Astrocyte (in vitro differentiated cells and primary cell): Measurements from ENCODE around the gene SPN.

ENCODE experiments used
- CTCF ChIP-seq: IDR thresholded peaks from 2 replicates; pipeline ENCODE4 v1.5.1; 2011; ENCODE audit warnings: low read depth, mild to moderate bottlenecking, inconsistent platforms, low read length, moderate library complexity; ENCODE audit not compliant: insufficient read depth
- EZH2 ChIP-seq: IDR thresholded peaks from 2 replicates; pipeline ENCODE4 v1.6.1; 2012; ENCODE audit warnings: mild to moderate bottlenecking, low read length, inconsistent platforms; ENCODE audit not compliant: insufficient read depth

- TF ChIP-seq CTCF = no peak
- no peak for TF ChIP-seq EZH2
Measured at GRCh38 chr16:29658705-29659104, 4.3 kb upstream of the SPN start.
